Inflammatory macrophage (primary cell): ENCODE measurements around the gene ST3GAL5.

Source experiments
- DNase-seq, 2 donors: peaks; one replicate each; pipeline ENCODE4 v3.0.0-alpha.2; 2020 to 2022

Gene ST3GAL5

DNA sequence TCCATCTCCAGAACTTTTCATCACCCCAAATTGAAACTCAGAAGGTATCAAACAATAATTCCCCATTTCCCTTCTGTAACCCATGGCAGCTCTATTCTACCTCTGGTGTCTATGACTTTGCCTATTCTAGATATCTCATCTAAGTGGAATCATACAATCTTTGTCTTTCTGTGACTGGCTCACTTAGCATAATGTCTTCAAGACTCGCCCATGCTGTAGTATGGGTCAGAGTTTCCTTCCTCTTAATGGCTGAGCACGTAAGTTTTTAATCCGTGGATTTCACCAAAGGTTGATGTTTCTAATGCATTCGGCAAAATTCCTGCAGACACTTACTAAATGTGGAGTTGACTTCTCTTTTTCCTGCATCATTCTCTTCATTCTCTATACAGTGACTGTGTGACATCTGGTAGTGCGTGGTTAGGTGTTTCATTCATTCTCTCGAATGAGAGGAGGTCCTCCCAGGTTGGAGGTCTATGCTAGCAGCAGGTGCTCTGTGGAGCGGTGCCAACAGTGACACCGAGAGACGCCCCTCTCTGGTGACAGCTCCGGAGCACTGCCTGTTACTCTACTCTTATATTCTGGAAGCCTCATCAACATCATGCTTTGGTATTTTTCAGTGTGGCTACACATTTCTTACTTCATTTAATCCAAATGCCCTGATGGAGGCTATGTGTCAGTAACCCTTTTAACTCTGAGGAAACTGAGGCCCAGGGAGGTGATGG is 84.9 kb downstream of the ST3GAL5 start:
- DNase-seq = no peak

DNA sequence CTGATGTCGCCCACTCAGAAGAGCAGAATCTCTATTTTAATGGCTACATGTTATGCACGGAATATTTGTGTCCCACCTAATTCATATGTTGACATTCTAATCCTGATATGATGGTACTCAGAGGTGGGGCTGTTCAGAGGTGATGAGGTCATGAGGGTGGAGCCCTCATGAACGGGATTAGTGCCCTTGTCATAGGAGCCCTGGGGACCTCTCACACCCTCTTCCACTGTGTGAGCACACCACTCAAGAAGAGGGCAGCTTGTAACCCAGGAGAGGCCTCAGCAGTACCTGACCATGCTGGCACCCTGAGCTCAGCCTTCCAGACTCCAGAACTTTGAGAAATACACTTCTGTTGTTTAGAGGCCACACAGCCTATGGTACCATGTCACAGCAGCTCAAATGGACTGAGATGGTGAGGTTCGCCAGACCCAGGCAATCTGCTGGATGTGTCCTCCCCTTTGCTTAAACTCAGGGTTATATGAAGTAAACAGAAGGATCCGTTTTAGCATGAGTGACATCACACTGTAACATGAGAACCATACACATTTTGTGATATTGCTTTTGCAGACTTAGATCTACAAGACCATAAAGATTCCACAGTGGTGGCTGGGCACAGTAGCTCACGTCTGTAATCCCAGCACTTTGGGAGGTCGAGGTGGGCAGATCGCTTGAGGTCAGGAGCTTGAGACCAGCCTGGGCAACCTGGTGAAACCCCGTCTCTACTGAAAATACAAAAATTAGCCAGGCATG is 86.3 kb downstream of the ST3GAL5 start:
- no peak for DNase-seq

DNA sequence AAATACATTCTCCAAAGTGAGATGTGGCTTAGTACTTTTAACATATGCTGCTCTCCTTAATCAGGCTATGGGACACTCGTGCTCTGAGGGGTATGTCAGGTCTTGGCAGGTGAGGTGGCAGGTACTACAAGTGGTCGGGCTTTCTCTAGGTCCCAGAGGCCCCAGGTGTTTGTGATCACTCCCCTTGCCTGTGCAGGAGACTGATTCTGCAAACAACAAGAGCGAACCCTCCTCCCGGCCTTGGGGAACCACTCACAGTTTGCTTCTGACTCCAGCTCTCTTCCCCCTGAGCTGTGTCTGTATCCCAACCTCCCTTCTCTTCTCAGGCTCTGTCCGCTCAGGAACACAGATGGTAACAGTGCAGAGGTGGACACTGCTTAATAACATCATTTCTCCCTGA is 86.9 kb downstream of the ST3GAL5 start:
- DNase-seq = no peak

DNA sequence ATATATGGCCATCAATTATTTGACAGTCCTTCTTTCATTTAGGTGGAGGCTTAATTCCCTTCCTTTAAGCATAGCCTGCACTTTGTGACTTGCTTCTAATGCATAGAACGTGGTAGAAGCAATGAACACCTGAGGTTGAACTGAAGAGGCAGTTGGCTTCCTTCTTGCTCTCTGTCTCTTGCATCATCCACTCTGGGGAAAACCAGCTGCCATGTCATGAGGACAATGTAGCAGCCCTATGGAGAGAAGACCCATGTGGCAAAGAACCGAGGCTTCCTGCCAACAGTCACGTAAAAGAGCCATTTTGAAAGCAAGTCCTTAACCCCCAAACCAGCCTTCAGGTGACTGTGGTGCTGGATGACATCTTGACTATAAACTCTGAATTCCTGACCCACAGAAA is 88.2 kb downstream of the ST3GAL5 start:
- peak in 1 of 2 donors; percentile 52 for DNase-seq

DNA sequence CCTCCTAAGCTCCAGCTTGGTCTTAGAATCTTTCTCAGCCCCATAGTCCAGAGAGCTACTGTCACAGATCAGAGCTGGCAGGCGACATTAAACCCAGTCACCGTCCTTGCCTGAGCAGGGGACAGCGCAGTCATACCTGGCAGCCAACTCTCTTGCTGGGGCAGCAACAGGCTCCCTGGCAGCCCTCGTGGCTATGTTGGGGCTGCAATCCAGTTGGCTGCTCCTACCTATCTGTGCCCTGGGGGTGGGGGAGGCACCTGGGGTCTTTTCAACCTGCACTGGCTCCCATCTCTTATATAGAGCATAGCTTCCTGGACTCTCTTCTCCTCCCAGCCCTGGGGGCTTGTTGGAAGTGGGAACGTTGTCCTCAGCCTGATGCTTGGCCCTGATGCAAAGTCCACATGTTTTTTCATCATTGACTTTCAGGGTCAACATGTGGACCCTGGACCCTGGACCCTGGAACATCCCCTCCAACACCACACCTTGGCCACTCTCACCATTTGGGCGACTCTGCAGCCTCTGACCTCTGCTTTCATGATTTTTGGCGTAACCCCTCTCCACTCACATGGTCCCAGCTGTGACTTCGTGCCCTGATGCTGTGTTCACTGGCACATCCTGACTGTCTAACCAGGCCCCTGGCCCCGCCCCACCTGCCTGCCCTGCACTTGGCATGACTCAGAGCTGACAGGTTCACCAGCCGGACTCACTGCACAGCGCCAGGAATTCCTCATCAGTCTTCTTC is 89.4 kb downstream of the ST3GAL5 start:
- no peak for DNase-seq

DNA sequence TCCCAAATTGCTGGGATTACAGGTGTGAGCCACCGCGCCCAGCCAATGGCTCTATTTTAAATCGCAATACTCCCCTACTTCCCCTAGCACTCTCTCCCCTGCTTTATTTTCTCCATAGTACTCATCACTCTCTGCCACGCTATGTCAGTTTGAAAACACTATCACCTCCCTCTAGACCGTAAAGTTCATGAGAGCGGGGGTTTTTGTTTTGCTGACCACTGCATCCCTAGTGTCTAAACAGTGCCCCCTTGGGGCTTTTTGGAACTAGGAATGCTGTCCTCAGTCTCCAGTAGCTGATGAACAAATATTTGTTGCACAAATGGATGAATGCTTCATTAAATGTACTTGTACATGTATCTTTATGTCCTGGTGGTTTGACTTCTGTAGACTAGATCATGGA is 90.9 kb downstream of the ST3GAL5 start:
- DNase-seq = peak; percentile 18 to 27

DNA sequence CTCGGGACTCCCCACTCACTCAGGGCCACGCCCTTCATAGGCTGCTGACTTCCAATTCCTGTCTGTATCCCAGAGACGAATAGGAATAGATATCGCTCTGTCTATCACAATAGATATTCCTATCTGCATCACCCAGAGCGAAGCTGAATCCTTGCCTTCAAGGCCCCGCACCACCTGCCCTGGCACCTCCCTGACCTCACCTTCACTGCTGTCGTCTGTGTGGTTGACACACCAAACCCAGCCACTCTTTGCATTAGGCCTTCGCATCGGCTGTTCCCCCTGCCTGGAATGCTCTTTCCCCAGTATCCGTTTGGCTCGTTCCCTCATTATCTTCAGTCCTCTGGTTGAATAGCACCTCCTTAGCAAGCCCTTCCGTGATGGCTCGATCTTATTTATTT is 91.5 kb downstream of the ST3GAL5 start:
- DNase-seq = no peak

DNA sequence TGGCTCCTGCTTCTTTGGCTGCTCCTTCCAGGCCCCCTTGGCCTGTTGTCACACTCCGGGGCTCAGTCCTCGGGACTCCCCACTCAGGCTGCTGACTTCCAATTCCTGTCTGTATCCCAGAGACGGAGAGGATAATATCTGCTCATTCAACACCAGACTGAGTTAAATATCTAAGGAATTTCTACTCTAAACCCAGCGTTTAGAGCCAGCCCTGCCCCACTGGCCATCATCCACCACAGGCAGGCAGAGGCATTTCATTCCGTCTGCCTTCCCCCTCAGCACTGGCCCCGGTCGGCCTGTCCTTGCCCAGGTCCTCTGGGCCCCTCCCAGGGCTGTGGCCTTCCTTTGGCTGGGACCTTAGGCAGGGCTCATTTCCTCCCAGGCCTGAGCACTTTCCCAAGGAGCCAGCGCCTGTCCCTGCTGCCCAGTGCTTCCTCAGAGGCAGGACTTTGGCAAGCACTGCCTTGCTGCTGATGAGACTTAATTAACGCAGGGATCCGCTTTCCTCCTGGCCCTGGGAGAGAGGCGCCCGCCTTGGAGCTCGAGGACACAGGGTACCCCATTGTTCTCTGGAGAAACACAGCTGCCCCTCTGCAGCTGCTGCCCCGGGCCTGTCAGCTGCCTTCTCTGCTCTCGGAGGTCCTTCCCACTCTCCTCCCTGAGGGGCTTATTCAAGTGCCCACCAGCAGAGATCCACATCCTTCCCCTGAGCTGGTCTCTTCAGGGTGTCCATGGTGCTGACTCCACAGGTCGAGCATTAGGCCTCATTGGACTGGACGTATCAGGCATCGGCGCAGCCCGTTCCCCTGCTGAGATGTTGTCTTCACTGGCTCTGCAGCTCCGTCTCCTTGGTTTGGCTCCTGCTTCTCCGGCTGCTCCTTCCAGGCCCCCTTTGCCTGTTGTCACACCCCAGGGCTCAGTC is 92.2 kb downstream of the ST3GAL5 start:
- no peak for DNase-seq

DNA sequence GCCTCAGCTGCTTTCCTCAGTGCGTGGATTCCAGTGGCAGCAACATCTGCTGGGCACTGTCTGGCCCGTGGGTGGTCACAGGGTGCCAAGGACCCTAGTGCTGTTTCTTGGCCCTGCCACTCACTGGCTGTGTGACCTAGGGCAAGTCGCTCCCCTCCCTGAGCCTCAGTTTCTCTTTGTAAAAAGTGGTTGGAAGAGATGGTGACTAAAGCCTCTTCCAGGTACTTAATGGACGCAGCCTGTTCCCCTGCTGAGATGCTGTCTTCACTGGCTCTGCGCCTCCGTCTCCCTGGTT is 92.8 kb downstream of the ST3GAL5 start:
- no peak for DNase-seq

DNA sequence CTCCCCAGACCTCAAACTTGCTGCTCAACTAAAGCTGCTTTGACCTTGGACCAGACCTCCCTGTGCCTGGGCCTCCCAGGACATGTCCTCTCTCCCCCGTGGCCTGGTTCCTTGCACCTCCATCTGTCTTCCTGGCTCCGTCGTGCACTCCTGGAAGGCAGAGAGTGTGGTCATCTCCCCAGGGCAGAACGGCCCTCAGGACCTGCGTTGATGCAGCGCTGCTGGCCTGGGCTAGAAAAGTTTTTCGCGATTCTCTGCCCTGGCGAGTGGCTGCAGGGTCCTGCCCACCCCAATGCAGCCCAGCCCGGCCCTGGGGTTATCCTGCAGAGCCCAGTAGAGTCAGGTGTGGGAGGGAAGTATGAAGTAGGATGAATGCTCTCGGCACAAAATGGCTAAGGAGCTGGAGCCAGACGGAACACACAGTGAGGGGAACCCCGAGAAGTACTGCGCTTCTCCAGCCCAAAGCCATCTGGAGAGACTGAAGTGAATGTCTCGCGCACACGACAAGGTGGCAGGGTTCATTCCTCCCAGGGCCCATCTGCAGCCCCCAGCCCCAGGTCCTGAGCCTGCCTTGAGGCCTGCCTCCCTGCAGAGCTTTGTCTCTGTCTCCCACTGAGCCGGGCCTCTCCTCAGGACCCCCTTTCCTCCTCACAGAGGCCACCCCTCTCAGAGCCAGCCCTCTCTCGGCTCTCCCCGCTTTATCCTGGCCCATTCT is 93.3 kb downstream of the ST3GAL5 start:
- DNase-seq = no peak

DNA sequence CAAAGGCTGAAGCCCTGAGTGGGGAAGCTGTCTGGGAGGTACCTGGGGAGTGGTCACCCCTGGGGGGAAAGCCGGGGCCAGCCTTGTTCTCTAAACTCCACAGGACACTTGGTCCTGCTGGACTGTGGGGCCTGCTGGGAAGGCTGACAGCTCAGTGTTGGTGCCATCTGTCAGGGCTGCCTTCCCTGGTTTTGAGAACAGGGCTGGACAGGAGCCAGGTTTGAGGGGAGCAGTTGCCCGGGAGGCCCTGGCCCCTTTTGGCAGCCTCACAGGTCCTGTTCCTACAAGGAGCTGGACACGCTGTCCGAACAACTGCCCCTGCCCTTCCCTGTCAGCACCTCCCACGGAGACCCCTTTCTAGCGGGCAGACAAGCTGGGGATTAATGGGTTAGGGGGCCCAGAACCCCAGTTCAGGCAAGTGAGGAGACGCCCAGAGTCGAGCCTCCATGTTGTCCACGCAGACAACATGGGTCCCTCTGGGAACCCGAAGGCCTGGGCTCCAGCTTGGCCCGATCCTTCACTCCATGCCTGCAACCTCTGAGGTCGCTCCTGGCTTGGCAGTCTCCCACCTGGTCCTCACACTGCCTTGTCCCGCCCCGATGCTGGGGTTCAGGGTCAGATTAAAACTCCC is 94.2 kb downstream of the ST3GAL5 start:
- no peak for DNase-seq

DNA sequence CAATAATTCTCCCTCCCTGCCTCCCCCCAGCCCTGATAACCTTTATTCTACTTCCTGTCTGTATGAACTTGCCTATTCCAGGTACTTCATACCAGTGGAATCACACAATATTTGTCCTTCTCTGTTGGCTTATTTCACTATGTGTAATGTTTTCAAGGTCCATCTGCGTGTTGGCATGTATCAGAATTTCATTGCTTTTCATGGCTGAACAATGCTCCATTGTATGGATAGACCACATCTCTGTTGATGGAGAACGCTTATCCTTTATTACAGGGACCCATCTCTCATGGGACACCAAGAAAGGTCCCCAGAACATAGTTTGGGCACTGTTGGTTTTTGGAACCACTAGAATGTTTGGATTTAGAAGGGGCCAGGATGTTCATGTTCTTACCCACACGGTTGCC is 94.8 kb downstream of the ST3GAL5 start:
- DNase-seq = no peak

DNA sequence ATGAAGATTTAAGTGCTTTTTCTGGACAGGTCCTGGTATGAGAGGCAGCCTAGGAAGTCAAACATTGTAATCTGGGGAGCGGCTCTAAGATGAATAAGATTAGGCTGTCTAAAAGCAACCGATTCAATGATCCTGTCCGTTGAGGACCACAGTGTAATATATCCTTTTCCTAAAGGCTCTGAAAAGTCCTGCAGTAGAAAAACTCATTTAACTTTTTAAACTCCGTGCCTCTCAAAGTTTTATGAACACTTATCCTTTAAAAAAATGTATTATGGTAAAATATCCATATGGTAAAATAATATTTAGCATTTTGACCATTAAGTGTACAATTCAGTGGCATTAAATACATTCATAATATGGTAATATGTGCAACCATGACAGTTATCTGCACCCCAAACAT is 95.2 kb downstream of the ST3GAL5 start:
- DNase-seq = no peak

DNA sequence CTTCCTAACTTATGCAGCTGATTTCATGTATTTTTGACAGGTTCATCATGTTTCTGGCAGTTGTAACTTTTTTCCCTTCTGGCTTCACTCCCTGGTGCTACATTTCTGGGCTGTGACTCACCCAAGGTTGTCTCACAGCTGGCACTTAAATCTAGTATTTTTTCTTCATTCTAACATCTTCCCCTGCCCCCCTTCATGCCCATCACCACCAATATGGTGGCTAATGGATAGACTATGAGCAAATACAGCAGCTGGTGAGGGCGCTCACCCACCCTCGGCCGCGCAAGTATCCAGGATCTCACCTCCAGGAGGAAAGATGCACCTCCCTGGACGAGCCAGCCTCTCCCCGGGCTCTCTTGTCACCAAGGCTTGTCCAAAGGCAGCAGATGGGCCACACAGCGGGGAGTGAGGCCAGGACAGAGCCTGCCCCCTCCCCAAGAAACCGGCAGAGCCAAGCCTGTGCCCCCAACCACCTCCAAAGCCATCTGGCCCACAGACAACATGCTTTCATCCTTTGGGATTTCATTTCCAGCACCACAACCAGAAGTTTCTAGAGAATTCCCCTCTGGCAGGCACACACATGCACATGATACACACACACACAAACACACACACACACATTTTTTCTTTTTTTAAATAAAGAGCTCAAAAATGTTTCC is 95.9 kb downstream of the ST3GAL5 start:
- DNase-seq = no peak

DNA sequence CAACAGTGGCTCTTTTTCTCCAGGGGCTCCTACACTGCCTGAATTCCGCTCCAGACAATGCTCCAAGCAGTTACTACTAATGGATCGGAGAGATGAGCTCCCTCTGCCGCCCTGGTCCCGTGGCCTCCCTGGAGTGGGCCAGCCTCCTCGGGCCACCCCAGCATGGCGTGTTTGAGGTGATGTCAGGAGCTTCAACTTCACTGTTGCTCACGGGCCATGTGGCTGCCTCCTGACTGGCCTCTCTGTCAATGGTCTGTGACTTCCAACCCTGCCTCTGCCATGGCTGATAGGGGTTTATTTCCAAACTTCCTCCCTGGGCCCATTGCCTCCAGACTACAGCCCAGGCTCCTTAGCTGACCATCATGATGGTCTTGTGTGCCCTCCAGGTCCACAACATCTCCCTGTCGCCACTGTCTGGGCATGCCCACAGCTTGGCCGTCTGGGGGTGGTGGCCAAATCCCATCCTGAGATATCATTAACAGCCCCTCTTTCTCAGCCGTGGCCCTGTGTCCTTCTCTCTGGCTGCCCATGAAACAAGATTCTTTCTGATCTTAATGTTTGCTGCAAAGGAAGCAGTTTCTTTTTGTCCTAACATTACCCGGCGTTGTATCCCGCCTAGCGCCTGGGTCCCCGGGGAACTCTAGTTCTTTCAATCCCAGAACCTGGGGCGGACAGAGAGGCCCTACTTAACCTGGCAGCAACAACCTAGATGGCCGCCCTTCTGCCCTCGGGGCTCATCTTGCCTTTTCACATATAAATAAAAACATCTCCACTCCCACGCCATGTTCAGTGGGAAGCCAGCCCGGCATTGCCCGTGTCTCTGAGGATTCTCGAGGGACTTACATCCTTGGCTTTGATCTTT is 96.9 kb downstream of the ST3GAL5 start:
- DNase-seq = no peak

DNA sequence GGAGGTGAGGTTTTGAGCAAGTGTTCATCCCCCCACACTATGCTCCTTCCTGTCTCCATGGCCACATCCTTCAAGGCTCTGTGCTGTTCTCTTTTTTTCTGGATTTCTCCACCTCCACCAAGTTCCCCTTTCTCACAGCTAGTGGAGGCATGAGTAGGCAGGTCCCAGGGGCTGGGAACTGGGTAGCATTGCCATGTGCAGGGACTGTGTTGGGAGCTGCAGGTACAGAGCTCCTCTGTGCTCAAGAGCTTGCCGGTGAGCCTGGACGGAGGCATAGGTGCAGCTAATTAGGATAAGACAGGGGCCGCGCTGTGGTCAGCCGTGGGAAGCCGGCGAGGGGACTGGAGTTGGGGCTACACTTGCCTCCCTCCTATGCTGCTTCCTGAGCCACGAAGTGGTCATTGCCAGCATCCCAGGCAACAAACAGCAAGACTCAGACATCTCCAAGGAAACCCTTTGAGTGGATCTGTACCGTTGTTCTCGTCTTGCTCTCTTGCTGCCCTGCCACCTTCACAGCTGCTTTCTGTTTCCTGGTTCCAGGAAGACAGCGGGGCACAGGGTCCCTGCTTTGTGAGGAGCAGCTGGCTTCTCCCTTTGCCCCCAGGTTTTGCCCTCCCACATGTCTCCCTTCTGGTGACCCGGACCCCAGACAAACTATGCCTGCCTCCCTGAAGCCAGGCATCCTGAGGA is 98.1 kb downstream of the ST3GAL5 start:
- peak; percentile 77 to 84 for DNase-seq

DNA sequence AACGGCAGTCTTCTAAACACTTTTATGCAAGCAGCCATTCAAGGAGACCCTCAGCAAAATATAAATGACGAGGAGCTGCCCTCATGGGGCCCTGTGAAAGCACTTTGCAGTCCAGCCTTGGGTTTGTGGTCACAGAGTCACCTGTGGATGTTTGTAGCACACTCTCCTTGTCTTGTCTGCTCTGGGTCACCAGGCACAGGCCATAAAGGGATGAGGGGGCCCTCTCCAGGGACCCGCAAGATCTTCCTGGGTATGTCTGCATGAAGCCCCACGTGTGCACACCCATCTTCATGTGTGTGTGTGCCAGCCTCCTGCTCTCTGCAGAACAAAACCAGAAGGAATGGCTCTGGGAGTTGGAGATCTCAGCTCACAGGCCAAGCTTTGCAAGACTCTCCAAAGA is 98.8 kb downstream of the ST3GAL5 start:
- no peak for DNase-seq

DNA sequence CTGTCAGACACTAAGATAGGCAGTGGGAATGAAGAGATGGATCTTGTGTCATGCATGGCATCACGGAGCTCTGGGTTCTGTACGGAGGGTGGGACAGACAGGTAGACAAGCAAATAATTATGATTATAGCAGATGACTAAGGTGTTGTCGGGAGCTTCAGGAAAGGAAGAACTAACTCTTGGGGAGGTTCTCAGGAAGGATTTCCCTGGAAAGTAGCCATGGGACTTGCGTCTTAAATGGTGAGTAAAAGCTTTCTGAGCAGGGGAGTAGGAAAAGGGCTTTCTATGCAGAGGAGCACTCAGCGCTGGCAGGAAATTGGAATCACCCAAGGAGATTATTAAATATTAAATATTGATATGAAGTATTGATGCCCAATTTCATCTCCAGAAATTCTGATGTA is 99.5 kb downstream of the ST3GAL5 start:
- no peak for DNase-seq

DNA sequence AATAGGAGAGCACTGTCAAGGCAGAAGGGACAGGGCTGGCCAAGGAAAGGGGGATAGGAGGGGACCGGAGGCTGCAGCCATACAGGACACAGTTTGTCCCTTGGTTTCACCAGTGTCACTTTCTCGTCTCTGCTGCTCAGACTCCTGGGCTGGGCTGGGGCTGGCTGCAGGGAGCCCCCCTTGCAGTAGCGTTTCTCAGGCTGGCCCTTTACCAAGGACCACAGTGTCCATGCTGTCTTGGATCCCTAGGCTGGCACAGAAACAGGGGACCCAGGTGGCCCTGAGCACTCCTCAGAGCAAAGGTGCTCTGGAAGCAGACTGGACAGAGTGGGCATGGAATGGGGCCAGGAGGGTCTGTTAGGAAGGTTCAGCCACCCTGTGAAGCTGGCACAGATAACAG is 100.2 kb downstream of the ST3GAL5 start:
- DNase-seq = no peak

DNA sequence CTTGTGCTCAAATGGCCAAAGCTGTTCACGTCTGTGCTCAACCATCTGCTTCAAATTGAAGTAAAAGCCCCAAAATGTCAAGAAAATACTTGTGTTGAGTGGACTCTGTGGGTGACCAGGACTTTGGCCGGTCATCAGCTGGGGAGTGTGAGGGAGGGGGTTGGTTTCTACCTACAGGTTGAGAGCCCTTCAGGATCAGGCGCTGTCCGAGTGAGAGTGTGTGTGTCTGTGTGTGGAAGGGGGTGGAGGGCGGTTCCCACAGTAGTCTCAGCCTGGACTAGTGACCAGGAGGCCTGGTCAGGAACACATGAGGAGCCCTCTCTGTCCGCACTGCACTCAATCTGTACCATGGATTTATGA is 100.8 kb downstream of the ST3GAL5 start:
- no peak for DNase-seq
